Neural cell (in vitro differentiated cells): ENCODE data around the gene ZNF407. TPM values are rescaled to one million over a fixed set of nuclear protein-coding genes. Genes with fewer than 3 reads are reported as not detected.

ENCODE experiments used
- H2AFZ ChIP-seq: fragments of 200-600, 300-800 bp; sonication (generic), shearing (Covaris generic); 2 replicates; pipeline ENCODE4 v1.6.0; 2014; ENCODE audit warnings: low read depth, mild to moderate bottlenecking, antibody characterized with exemption, low read length, moderate library complexity
- H3F3A ChIP-seq: fragments of 200-600 bp; shearing (Covaris generic); 2 replicates; pipeline ENCODE4 v1.6.1; 2016; ENCODE audit warnings: mild to moderate bottlenecking, moderate library complexity, mixed read lengths, antibody characterized with exemption, low read length; ENCODE audit not compliant: insufficient read depth, poor library complexity, severe bottlenecking
- H3K27ac ChIP-seq: fragments of 200-600, 300-800 bp; sonication (generic), shearing (Covaris generic); 2 replicates; pipeline ENCODE4 v1.5.1; 2014; ENCODE audit warnings: mild to moderate bottlenecking, low read length, moderate library complexity
- H3K27me3 ChIP-seq: fragments of 300-800, 200-600 bp; sonication (generic), shearing (Covaris generic); 2 replicates; pipeline ENCODE4 v1.6.0; 2014; ENCODE audit warnings: mild to moderate bottlenecking, low read depth, low read length, moderate library complexity; ENCODE audit not compliant: insufficient read depth
- H3K36me3 ChIP-seq: fragments of 300-800, 200-600 bp; sonication (generic), shearing (Covaris generic); 2 replicates; pipeline ENCODE4 v1.5.1; 2014; ENCODE audit warnings: mild to moderate bottlenecking, antibody characterized with exemption, low read length, moderate library complexity; ENCODE audit not compliant: insufficient read depth
- H3K4me2 ChIP-seq: fragments of 300-800, 200-600 bp; sonication (generic), shearing (Covaris generic); 2 replicates; pipeline ENCODE4 v1.6.0; 2014; ENCODE audit warnings: mild to moderate bottlenecking, low read length
- H3K4me3 ChIP-seq: fragments of 300-800, 200-600 bp; sonication (generic), shearing (Covaris generic); 2 replicates; pipeline ENCODE4 v1.5.1; 2014; ENCODE audit warnings: mild to moderate bottlenecking, low read length, moderate library complexity
- H3K79me2 ChIP-seq: fragments of 200-600 bp; shearing (Covaris generic); replicated peaks from 2 replicates; pipeline ENCODE4 v1.6.0; 2014; ENCODE audit warnings: mild to moderate bottlenecking, low read length, moderate library complexity; ENCODE audit not compliant: insufficient read depth
- H3K9ac ChIP-seq: fragments of 300-800, 200-600 bp; sonication (generic), shearing (Covaris generic); 2 replicates; pipeline ENCODE4 v1.6.1; 2016; ENCODE audit warnings: mild to moderate bottlenecking, low read length, mixed read lengths
- H3K9me2 ChIP-seq: fragments of 200-600 bp; shearing (Covaris generic); 2 replicates; pipeline ENCODE4 v1.6.1; 2016; ENCODE audit warnings: mild to moderate bottlenecking, low read length, mixed read lengths; ENCODE audit not compliant: insufficient read depth
- H3K9me3 ChIP-seq: fragments of 200-600, 300-800 bp; sonication (generic), shearing (Covaris generic); 2 replicates; pipeline ENCODE4 v1.6.1; 2016; ENCODE audit warnings: mild to moderate bottlenecking, mixed run types, low read length, moderate library complexity, mixed read lengths
- H4K20me1 ChIP-seq: fragments of 200-600 bp; shearing (Covaris generic); 2 replicates; pipeline ENCODE4 v1.6.1; 2016; ENCODE audit warnings: mild to moderate bottlenecking, mixed run types; ENCODE audit not compliant: insufficient read depth
- CTCF ChIP-seq: fragments of 450-650 bp; IDR thresholded peaks from 2 replicates; pipeline ENCODE4 v1.5.1; 2014; ENCODE audit warnings: antibody characterized with exemption, mild to moderate bottlenecking, moderate library complexity; ENCODE audit not compliant: poor library complexity, severe bottlenecking
- EP300 ChIP-seq: fragments of 450-650 bp; conservative IDR thresholded peaks from 2 replicates; pipeline ENCODE4 v1.6.1; 2014; ENCODE audit warnings: antibody characterized with exemption, mild to moderate bottlenecking, moderate library complexity; ENCODE audit not compliant: poor library complexity, severe bottlenecking
- EZH2 ChIP-seq: fragments of 200-600, 300-800 bp; shearing (Covaris generic), sonication (generic); IDR thresholded peaks from 2 replicates; pipeline ENCODE4 v1.6.1; 2014; ENCODE audit warnings: antibody characterized with exemption, low read length, borderline replicate concordance, mild to moderate bottlenecking; ENCODE audit not compliant: insufficient read depth, poor library complexity, severe bottlenecking
- MXI1 ChIP-seq: fragments of 450-650 bp; conservative IDR thresholded peaks from 2 replicates; pipeline ENCODE4 v1.6.1; 2014; ENCODE audit warnings: antibody characterized with exemption, mild to moderate bottlenecking; ENCODE audit not compliant: poor library complexity, severe bottlenecking
- POLR2AphosphoS5 ChIP-seq: IDR thresholded peaks from 2 replicates; pipeline ENCODE4 v1.6.1; 2012
- RAD21 ChIP-seq: fragments of 450-650 bp; conservative IDR thresholded peaks from 2 replicates; pipeline ENCODE4 v1.6.1; 2014; ENCODE audit warnings: antibody characterized with exemption, mild to moderate bottlenecking, moderate library complexity
- SMC3 ChIP-seq: fragments of 450-650 bp; conservative IDR thresholded peaks from 2 replicates; pipeline ENCODE4 v1.6.1; 2014; ENCODE audit warnings: antibody characterized with exemption, mild to moderate bottlenecking, moderate library complexity; ENCODE audit not compliant: poor library complexity
- TAF1 ChIP-seq: IDR thresholded peaks from 2 replicates; pipeline ENCODE4 v1.6.1; 2012; ENCODE audit warnings: low read depth
- polyA plus RNA-seq: library from polyadenylated mRNA; depleted of rRNA; stranded (reverse); fragments of >200 nt; gene quantifications from 2 replicates; pipeline ENCODE4 v1.2.3, GENCODE V29; 2014
- TF ChIP-seq, protein P1 (sequence below): IDR thresholded peaks from 2 replicates; pipeline ENCODE4 v1.6.1; 2012; ENCODE audit warnings: borderline replicate concordance

ZNF407 gene
- polyA plus RNA-seq, 1 donor from 2014 or later: 2.9 TPM

- TF ChIP-seq, protein P1, sequence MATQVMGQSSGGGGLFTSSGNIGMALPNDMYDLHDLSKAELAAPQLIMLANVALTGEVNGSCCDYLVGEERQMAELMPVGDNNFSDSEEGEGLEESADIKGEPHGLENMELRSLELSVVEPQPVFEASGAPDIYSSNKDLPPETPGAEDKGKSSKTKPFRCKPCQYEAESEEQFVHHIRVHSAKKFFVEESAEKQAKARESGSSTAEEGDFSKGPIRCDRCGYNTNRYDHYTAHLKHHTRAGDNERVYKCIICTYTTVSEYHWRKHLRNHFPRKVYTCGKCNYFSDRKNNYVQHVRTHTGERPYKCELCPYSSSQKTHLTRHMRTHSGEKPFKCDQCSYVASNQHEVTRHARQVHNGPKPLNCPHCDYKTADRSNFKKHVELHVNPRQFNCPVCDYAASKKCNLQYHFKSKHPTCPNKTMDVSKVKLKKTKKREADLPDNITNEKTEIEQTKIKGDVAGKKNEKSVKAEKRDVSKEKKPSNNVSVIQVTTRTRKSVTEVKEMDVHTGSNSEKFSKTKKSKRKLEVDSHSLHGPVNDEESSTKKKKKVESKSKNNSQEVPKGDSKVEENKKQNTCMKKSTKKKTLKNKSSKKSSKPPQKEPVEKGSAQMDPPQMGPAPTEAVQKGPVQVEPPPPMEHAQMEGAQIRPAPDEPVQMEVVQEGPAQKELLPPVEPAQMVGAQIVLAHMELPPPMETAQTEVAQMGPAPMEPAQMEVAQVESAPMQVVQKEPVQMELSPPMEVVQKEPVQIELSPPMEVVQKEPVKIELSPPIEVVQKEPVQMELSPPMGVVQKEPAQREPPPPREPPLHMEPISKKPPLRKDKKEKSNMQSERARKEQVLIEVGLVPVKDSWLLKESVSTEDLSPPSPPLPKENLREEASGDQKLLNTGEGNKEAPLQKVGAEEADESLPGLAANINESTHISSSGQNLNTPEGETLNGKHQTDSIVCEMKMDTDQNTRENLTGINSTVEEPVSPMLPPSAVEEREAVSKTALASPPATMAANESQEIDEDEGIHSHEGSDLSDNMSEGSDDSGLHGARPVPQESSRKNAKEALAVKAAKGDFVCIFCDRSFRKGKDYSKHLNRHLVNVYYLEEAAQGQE: no peak
- TF ChIP-seq SMC3 (no peak), RAD21 (no peak), TAF1 (no peak), POLR2AphosphoS5 (no peak), CTCF (no peak), EP300 (no peak), MXI1 (no peak), EZH2 (no peak)
- Histone ChIP-seq H3K4me3 (peak overlapping the region; percentile 21), H4K20me1 (no peaks in the 10 kb centered on the region), H3K9ac (no peak overlapping the region), H3K36me3 (no peaks in the 10 kb centered on the region), H3K27ac (no peak overlapping the region), H3K79me2 (no peaks in the 10 kb centered on the region), H2AFZ (no peak overlapping the region), H3K4me2 (no peak overlapping the region), H3F3A (no peaks in the 10 kb centered on the region), H3K9me3 (no peaks in the 10 kb centered on the region), H3K9me2 (no peaks in the 10 kb centered on the region), H3K27me3 (no peaks in the 10 kb centered on the region)
Measured at GRCh38 chr18:75068682-75069435, 471.2 kb downstream of the ZNF407 start.

- Histone ChIP-seq H3K4me3 (no peak overlapping the region), H3K4me2 (no peak overlapping the region), H3K27me3 (no peaks in the 10 kb centered on the region), H3K9me3 (no peaks in the 10 kb centered on the region), H3K9me2 (no peaks in the 10 kb centered on the region), H2AFZ (no peak overlapping the region), H3K27ac (no peak overlapping the region), H3K79me2 (no peaks in the 10 kb centered on the region), H3F3A (no peaks in the 10 kb centered on the region), H3K9ac (no peak overlapping the region), H3K36me3 (no peaks in the 10 kb centered on the region), H4K20me1 (no peaks in the 10 kb centered on the region)
- no peak for TF ChIP-seq RAD21
Measured at GRCh38 chr18:75070235-75070624, 472.6 kb downstream of the ZNF407 start.
